GM12878 (cell line): ENCODE results near the gene TGM2.

Experiments used
- CHD2 ChIP-seq: IDR thresholded peaks from 2 replicates; pipeline ENCODE4 v1.6.1; 2011; ENCODE audit warnings: low read depth, low read length, improper control_type of control experiment, borderline replicate concordance
- RAD21 ChIP-seq: IDR thresholded peaks from 2 replicates; pipeline ENCODE4 v1.6.1; 2011; ENCODE audit warnings: mild to moderate bottlenecking, low read depth, low read length, moderate library complexity; ENCODE audit not compliant: insufficient read depth
- TAF1 ChIP-seq: IDR thresholded peaks from 2 replicates; pipeline ENCODE4 v1.6.1; 2011; ENCODE audit warnings: mild to moderate bottlenecking, low read depth, low read length, borderline replicate concordance
- TF ChIP-seq, protein P1 (sequence below): IDR thresholded peaks from 2 replicates; pipeline ENCODE4 v1.6.1; 2012; ENCODE audit warnings: low read length, inconsistent platforms
- TF ChIP-seq, protein P2 (sequence below): IDR thresholded peaks from 2 replicates; pipeline ENCODE4 v1.6.1; 2012; ENCODE audit warnings: low read depth, low read length, improper control_type of control experiment
- TF ChIP-seq, protein P3 (sequence below), 3 experiments: IDR thresholded peaks in 2 of 3; conservative IDR thresholded peaks in 1 of 3; 2 replicates each; pipeline ENCODE4 v1.5.1; 2011; ENCODE audit warnings: low read depth in 3 of 3, low read length in 3 of 3, mild to moderate bottlenecking in 3 of 3, control low read depth in 2 of 3, moderate library complexity in 2 of 3, inconsistent platforms in 1 of 3, mixed read lengths in 1 of 3; ENCODE audit not compliant: control insufficient read depth in 2 of 3, insufficient read depth in 1 of 3; ENCODE audit errors: extremely low read depth in 1 of 3

DNA sequence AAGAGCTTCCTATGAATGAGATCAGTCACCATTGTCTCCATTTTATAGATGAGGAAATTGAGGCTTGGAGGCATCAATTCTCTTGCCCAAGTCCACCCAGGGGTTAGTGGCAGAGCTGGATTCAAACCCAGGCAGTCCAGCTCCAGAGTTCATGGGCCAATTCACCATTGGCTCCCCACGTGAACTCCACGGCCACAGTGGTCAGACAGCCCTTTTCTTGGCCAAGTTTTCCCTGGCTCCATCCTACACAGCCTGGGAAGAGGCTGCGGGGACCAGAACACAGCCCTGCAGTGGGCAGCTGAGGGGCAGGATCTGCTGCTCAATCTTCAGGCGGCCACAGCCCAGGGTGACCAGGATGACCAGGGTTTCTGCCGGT, 20.5 kb downstream of the TGM2 start:
- TF ChIP-seq CHD2 (no peak), RAD21 (no peak), TAF1 (no peak)
- TF ChIP-seq, protein P1, sequence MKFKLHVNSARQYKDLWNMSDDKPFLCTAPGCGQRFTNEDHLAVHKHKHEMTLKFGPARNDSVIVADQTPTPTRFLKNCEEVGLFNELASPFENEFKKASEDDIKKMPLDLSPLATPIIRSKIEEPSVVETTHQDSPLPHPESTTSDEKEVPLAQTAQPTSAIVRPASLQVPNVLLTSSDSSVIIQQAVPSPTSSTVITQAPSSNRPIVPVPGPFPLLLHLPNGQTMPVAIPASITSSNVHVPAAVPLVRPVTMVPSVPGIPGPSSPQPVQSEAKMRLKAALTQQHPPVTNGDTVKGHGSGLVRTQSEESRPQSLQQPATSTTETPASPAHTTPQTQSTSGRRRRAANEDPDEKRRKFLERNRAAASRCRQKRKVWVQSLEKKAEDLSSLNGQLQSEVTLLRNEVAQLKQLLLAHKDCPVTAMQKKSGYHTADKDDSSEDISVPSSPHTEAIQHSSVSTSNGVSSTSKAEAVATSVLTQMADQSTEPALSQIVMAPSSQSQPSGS, result no peak
- TF ChIP-seq, protein P2, sequence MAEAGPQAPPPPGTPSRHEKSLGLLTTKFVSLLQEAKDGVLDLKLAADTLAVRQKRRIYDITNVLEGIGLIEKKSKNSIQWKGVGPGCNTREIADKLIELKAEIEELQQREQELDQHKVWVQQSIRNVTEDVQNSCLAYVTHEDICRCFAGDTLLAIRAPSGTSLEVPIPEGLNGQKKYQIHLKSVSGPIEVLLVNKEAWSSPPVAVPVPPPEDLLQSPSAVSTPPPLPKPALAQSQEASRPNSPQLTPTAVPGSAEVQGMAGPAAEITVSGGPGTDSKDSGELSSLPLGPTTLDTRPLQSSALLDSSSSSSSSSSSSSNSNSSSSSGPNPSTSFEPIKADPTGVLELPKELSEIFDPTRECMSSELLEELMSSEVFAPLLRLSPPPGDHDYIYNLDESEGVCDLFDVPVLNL, result no peak
- TF ChIP-seq, protein P3, sequence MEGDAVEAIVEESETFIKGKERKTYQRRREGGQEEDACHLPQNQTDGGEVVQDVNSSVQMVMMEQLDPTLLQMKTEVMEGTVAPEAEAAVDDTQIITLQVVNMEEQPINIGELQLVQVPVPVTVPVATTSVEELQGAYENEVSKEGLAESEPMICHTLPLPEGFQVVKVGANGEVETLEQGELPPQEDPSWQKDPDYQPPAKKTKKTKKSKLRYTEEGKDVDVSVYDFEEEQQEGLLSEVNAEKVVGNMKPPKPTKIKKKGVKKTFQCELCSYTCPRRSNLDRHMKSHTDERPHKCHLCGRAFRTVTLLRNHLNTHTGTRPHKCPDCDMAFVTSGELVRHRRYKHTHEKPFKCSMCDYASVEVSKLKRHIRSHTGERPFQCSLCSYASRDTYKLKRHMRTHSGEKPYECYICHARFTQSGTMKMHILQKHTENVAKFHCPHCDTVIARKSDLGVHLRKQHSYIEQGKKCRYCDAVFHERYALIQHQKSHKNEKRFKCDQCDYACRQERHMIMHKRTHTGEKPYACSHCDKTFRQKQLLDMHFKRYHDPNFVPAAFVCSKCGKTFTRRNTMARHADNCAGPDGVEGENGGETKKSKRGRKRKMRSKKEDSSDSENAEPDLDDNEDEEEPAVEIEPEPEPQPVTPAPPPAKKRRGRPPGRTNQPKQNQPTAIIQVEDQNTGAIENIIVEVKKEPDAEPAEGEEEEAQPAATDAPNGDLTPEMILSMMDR (IDR thresholded peaks at IDR 0.05 in 2 of 3, conservative IDR thresholded peaks at IDR 0.05 in 1 of 3; ENCODE audit: control insufficient read depth in 2 of 3, extremely low read depth in 1 of 3, insufficient read depth in 1 of 3, low read depth in 3 of 3, low read length in 3 of 3), result no peak
